ENCODE results near the gene CDC34.

Gene CDC34

DNA sequence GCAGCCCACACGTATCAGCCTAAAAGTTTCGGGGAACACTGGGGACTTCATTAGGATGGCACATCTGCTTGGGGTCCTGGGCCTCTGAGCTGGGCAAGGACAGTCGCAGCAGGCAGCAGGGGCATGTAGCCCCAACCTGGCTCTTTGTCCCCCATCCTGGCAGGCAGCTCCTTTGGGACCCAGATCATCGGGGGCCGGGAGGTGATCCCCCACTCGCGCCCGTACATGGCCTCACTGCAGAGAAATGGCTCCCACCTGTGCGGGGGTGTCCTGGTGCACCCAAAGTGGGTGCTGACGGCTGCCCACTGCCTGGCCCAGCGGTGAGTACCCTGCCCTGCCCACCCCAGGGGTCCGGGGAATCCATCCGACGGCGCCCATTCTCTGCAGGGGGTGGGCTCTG, 15.6 kb downstream of the CDC34 start:
- Histone ChIP-seq H3K36me3 (ENCODE audit: insufficient read depth, low read length) (peaks cover 11% of the 10 kb centered on the region), H3K4me2 (ENCODE audit: insufficient read depth, low read length) (no peak overlapping the region), H3K9me3 (ENCODE audit: insufficient read depth, low read length, severe bottlenecking) (no peaks in the 10 kb centered on the region), H3K79me2 (ENCODE audit: insufficient read depth, low read length) (no peaks in the 10 kb centered on the region), H3K27me3 (ENCODE audit: insufficient read depth, low read length, poor library complexity) (no peaks in the 10 kb centered on the region), H4K20me1 (ENCODE audit: insufficient read depth, low read length) (peaks cover 10% of the 10 kb centered on the region; the same call in 1 of the 2 replicates), H3K4me1 (ENCODE audit: insufficient read depth, low read length) (no peaks in the 10 kb centered on the region), H3K4me3 (ENCODE audit: low read depth in 1 of 2, low read length in 2 of 2) (no peak overlapping the region), H3K9ac (ENCODE audit: low read depth, low read length) (no peak overlapping the region), H2AFZ (ENCODE audit: low read depth, low read length) (no peak overlapping the region), H3K27ac (ENCODE audit: low read length) (no peak overlapping the region)
- DNase-seq, result no peak
- no peak for ATAC-seq (ENCODE audit: insufficient read depth, low read depth)
- TF ChIP-seq EZH2 (IDR thresholded peaks at IDR 0.05; ENCODE audit: borderline replicate concordance, low read depth, low read length, severe bottlenecking) (no peak), CTCF (IDR thresholded peaks at IDR 0.05; ENCODE audit: borderline replicate concordance, extremely low read depth, low read length, poor library complexity, severe bottlenecking) (no peak)

DNA sequence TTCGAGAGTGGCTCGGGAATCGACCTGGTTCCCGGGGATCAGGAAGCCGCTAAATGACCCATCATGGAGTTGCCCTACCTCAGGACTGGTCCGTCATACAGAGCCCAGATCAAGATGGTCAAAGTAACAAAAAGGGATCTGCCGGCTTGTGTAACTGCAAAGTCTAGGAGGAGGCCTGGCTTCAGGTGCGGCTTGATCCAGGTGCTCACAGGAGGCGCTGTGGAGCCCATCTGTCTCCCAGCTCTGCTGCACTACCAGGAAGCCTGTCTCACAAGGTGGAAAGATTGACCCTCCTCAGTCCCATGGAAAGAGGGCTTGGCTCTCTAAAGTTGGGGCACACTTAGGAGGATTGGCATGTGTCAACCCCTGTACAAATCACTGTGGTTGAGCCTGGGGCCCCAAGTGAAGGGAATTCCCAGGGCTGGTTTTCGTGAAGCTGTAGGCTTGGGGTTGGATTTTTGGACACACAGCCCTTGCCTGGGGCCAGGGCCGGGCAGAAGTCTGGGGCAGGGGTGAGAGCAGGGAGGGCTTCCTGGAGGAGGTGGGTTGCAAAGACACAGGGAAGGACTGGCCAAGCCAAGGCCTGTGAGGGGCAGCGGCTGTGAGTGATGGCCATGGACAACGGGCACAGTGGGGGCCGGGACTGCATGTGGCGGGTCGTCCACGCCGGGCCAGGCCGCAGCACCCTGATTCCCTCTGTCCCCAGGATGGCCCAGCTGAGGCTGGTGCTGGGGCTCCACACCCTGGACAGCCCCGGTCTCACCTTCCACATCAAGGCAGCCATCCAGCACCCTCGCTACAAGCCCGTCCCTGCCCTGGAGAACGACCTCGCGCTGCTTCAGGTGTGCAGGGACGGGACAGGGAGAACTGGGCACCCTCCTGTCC, 16.5 kb downstream of the CDC34 start:
- Histone ChIP-seq H3K27me3 (ENCODE audit: insufficient read depth, low read length, poor library complexity) (no peaks in the 10 kb centered on the region), H3K9ac (ENCODE audit: low read depth, low read length) (no peak overlapping the region), H4K20me1 (ENCODE audit: insufficient read depth, low read length) (peaks cover 9% of the 10 kb centered on the region; the same call in 1 of the 2 replicates), H3K36me3 (ENCODE audit: insufficient read depth, low read length) (peaks cover 3% of the 10 kb centered on the region; the same call in 1 of the 2 replicates), H3K4me1 (ENCODE audit: insufficient read depth, low read length) (no peaks in the 10 kb centered on the region), H3K4me3 (ENCODE audit: low read depth in 1 of 2, low read length in 2 of 2) (no peak overlapping the region), H3K4me2 (ENCODE audit: insufficient read depth, low read length) (no peak overlapping the region), H3K27ac (ENCODE audit: low read length) (no peak overlapping the region), H3K79me2 (ENCODE audit: insufficient read depth, low read length) (no peaks in the 10 kb centered on the region), H2AFZ (ENCODE audit: low read depth, low read length) (no peak overlapping the region), H3K9me3 (ENCODE audit: insufficient read depth, low read length, severe bottlenecking) (no peaks in the 10 kb centered on the region)
- DNase-seq, result no peak
- no peak for TF ChIP-seq CTCF (IDR thresholded peaks at IDR 0.05; ENCODE audit: borderline replicate concordance, extremely low read depth, low read length, poor library complexity, severe bottlenecking)
- TF ChIP-seq EZH2 (IDR thresholded peaks at IDR 0.05; ENCODE audit: borderline replicate concordance, low read depth, low read length, severe bottlenecking), result no peak
- no peak for ATAC-seq (ENCODE audit: insufficient read depth, low read depth)

- no peak for ATAC-seq (ENCODE audit: insufficient read depth, low read depth)
- H3K9me3 ChIP-seq (ENCODE audit: insufficient read depth, low read length, severe bottlenecking), result no peaks in the 10 kb centered on the region
- no peaks in the 10 kb centered on the region for H3K79me2 ChIP-seq (ENCODE audit: insufficient read depth, low read length)
- H3K9ac ChIP-seq (ENCODE audit: low read depth, low read length), result no peak overlapping the region
- H3K4me2 ChIP-seq (ENCODE audit: insufficient read depth, low read length), result no peak overlapping the region
- H3K27ac ChIP-seq (ENCODE audit: low read length), result no peak overlapping the region
- no peaks in the 10 kb centered on the region for H3K36me3 ChIP-seq (ENCODE audit: insufficient read depth, low read length)
- H4K20me1 ChIP-seq (ENCODE audit: insufficient read depth, low read length), result peaks cover 5% of the 10 kb centered on the region; the same call in 1 of the 2 replicates
- no peak overlapping the region for H3K4me3 ChIP-seq (ENCODE audit: low read depth in 1 of 2, low read length in 2 of 2)
- no peaks in the 10 kb centered on the region for H3K4me1 ChIP-seq (ENCODE audit: insufficient read depth, low read length)
- no peak for DNase-seq
- no peak overlapping the region for H2AFZ ChIP-seq (ENCODE audit: low read depth, low read length)
- H3K27me3 ChIP-seq (ENCODE audit: insufficient read depth, low read length, poor library complexity), result no peaks in the 10 kb centered on the region
- TF ChIP-seq CTCF (IDR thresholded peaks at IDR 0.05; ENCODE audit: borderline replicate concordance, extremely low read depth, low read length, poor library complexity, severe bottlenecking) (no peak), EZH2 (IDR thresholded peaks at IDR 0.05; ENCODE audit: borderline replicate concordance, low read depth, low read length, severe bottlenecking) (no peak)
Measured at GRCh38 chr19:548886-549830, 17.6 kb downstream of the CDC34 start.

Data from DND-41 (cell line).